Activated CD4-positive, alpha-beta T cell treated with anti-CD3 and anti-CD28 coated beads, Interleukin-2, Interleukin-6, amounts not matched to agents 100 ng/mL and 50 ng/mL, durations not matched to agents 16 hours and 8 hours (primary cell): Measurements from ENCODE around the gene IP6K3.

Experiments used
- DNase-seq: peaks from one replicate; pipeline ENCODE4 v3.0.0-alpha.2; 2020

The IP6K3 gene

GRCh38 chr6:33777398-33778388 lies 31.0 kb upstream of the IP6K3 start:
- no peak for DNase-seq

GRCh38 chr6:33776764-33777163 lies 30.1 kb upstream of the IP6K3 start:
- no peak for DNase-seq

- DNase-seq, result no peak
Observed at GRCh38 chr6:33776186-33776585, 29.5 kb upstream of the IP6K3 start.

GRCh38 chr6:33774774-33775173 lies 28.1 kb upstream of the IP6K3 start:
- DNase-seq, result no peak

GRCh38 chr6:33772902-33773472 lies 26.3 kb upstream of the IP6K3 start:
- DNase-seq, result no peak

GRCh38 chr6:33772082-33772830 lies 25.6 kb upstream of the IP6K3 start:
- DNase-seq, result no peak

GRCh38 chr6:33771146-33772081 lies 24.7 kb upstream of the IP6K3 start:
- DNase-seq, result peak; percentile 73

- DNase-seq, result no peak
Observed at GRCh38 chr6:33770833-33771145, 24.1 kb upstream of the IP6K3 start.

GRCh38 chr6:33770124-33770832 lies 23.6 kb upstream of the IP6K3 start:
- no peak for DNase-seq

- DNase-seq, result no peak
Observed at GRCh38 chr6:33769248-33769821, 22.6 kb upstream of the IP6K3 start.

- peak; percentile 86 for DNase-seq
Observed at GRCh38 chr6:33768644-33769120, 22.0 kb upstream of the IP6K3 start.

- DNase-seq, result no peak
Observed at GRCh38 chr6:33766921-33767907, 20.5 kb upstream of the IP6K3 start.

GRCh38 chr6:33765368-33765767 lies 18.7 kb upstream of the IP6K3 start:
- no peak for DNase-seq

GRCh38 chr6:33764036-33764435 lies 17.3 kb upstream of the IP6K3 start:
- no peak for DNase-seq

GRCh38 chr6:33763483-33763882 lies 16.8 kb upstream of the IP6K3 start:
- no peak for DNase-seq

GRCh38 chr6:33762713-33763112 lies 16.0 kb upstream of the IP6K3 start:
- DNase-seq, result no peak

- peak; percentile 59 for DNase-seq
Observed at GRCh38 chr6:33761922-33762629, 15.4 kb upstream of the IP6K3 start.

- DNase-seq, result no peak
Observed at GRCh38 chr6:33761581-33761921, 14.8 kb upstream of the IP6K3 start.

GRCh38 chr6:33759887-33760629 lies 13.4 kb upstream of the IP6K3 start:
- DNase-seq, result no peak
